Measurements from ENCODE around the gene SLC25A24.
"Not testable (repeated sequence)": the region's sequence is repeated elsewhere in the genome, so short reads cannot be mapped to it uniquely, and the experiment has no call there.

The SLC25A24 gene

GRCh38 chr1:108199781-108200686 lies at the start of gene SLC25A24:
Gene SLC25A24 (minus strand): TSS chr1:108200343. CDS start chr1:108200138, 205 bp downstream.
- Histone ChIP-seq H3K4me3 (peak within 1 kb of the TSS; percentile 76 to 96 (median 88)), H3K27ac (peak within 1 kb of the TSS; percentile 75 to 96 (median 85)), H3K27me3 (no peaks in the 10 kb centered on the region), H3K4me2 (peak within 1 kb of the TSS; percentile 87 to 96 (median 91)), H3K9me3 (replicated peaks in 1 of 11) (peaks cover 14 to 45% (median 32%) of the 10 kb centered on the region in 11 experiments), H3K36me3 (peaks cover 23 to 34% (median 32%) of the 10 kb centered on the region in 11 experiments), H4K20me1 (peaks cover 0 to 38% (median 0%) of the 10 kb centered on the region in 11 experiments; a peak in 6 of 22 replicates), H3K4me1 (peaks cover 22 to 47% (median 25%) of the 10 kb centered on the region in 10 experiments), H3K9ac (peak within 1 kb of the TSS; percentile 85 to 95 (median 90))
- no peak for TF ChIP-seq Cebpa-rat (IDR thresholded peaks at IDR 0.05)

GRCh38 chr1:108243976-108244375 lies 43.8 kb upstream of the SLC25A24 start, which contains the start of gene NBPF4:
Gene NBPF4 (minus strand): TSS chr1:108244076. CDS start chr1:108243761, 315 bp downstream.
- not testable (repeated sequence) for H3K9ac ChIP-seq; H3K4me1 ChIP-seq; H3K36me3 ChIP-seq; H3K4me3 ChIP-seq; H3K27ac ChIP-seq; H4K20me1 ChIP-seq; H3K27me3 ChIP-seq; H3K4me2 ChIP-seq; H3K9me3 ChIP-seq (replicated peaks in 1 of 11)

GRCh38 chr1:108239426-108239825 lies 39.3 kb upstream of the SLC25A24 start:
- H3K4me3 ChIP-seq; H3K27me3 ChIP-seq; H3K36me3 ChIP-seq; H3K9ac ChIP-seq; H3K9me3 ChIP-seq (replicated peaks in 1 of 11); H4K20me1 ChIP-seq; H3K4me1 ChIP-seq; H3K27ac ChIP-seq; H3K4me2 ChIP-seq: not testable (repeated sequence)

- not testable (repeated sequence) for H3K4me2 ChIP-seq; H3K9me3 ChIP-seq (replicated peaks in 1 of 11); H4K20me1 ChIP-seq; H3K36me3 ChIP-seq; H3K4me1 ChIP-seq; H3K27me3 ChIP-seq; H3K9ac ChIP-seq; H3K4me3 ChIP-seq; H3K27ac ChIP-seq
Observed at GRCh38 chr1:108235308-108235707, 35.2 kb upstream of the SLC25A24 start.

GRCh38 chr1:108232183-108232582 lies 32.0 kb upstream of the SLC25A24 start:
- not testable (repeated sequence) for H3K36me3 ChIP-seq; H3K4me3 ChIP-seq; H3K9me3 ChIP-seq (replicated peaks in 1 of 11); H3K27me3 ChIP-seq; H3K9ac ChIP-seq; H4K20me1 ChIP-seq; H3K27ac ChIP-seq; H3K4me1 ChIP-seq; H3K4me2 ChIP-seq

- not testable (repeated sequence) for H3K4me1 ChIP-seq, H3K27ac ChIP-seq, H3K36me3 ChIP-seq
Observed at GRCh38 chr1:108229976-108230375, 29.8 kb upstream of the SLC25A24 start.

GRCh38 chr1:108227772-108228171 lies 27.6 kb upstream of the SLC25A24 start:
- H3K36me3 ChIP-seq; H3K4me1 ChIP-seq; H4K20me1 ChIP-seq; H3K9ac ChIP-seq; H3K9me3 ChIP-seq (replicated peaks in 1 of 11); H3K27ac ChIP-seq; H3K4me2 ChIP-seq; H3K27me3 ChIP-seq; H3K4me3 ChIP-seq: not testable (repeated sequence)

More at GRCh38 chr1:108229976-108230375, 29.8 kb upstream of the SLC25A24 start:
- not testable (repeated sequence) for H3K27me3 ChIP-seq; H3K9ac ChIP-seq; H3K9me3 ChIP-seq (replicated peaks in 1 of 11); H4K20me1 ChIP-seq; H3K4me2 ChIP-seq; H3K4me3 ChIP-seq

GRCh38 chr1:108226855-108227254 lies 26.7 kb upstream of the SLC25A24 start:
- H3K4me3 ChIP-seq; H3K9me3 ChIP-seq (replicated peaks in 1 of 11); H4K20me1 ChIP-seq; H3K27ac ChIP-seq; H3K4me1 ChIP-seq; H3K27me3 ChIP-seq; H3K4me2 ChIP-seq; H3K9ac ChIP-seq; H3K36me3 ChIP-seq: not testable (repeated sequence)

GRCh38 chr1:108223226-108223625 lies 23.1 kb upstream of the SLC25A24 start:
- H3K36me3 ChIP-seq; H4K20me1 ChIP-seq; H3K4me3 ChIP-seq; H3K9ac ChIP-seq; H3K27me3 ChIP-seq; H3K4me2 ChIP-seq; H3K9me3 ChIP-seq (replicated peaks in 1 of 11); H3K27ac ChIP-seq; H3K4me1 ChIP-seq: not testable (repeated sequence)

- H3K36me3 ChIP-seq; H4K20me1 ChIP-seq; H3K27me3 ChIP-seq; H3K4me2 ChIP-seq; H3K4me3 ChIP-seq; H3K27ac ChIP-seq; H3K9me3 ChIP-seq (replicated peaks in 1 of 11); H3K9ac ChIP-seq: not testable (repeated sequence)
- H3K4me1 ChIP-seq: peaks cover 0 to 12% (median 2%) of the 10 kb centered on the region in 10 experiments; a peak in 5 of 20 replicates
Observed at GRCh38 chr1:108217515-108218174, 17.5 kb upstream of the SLC25A24 start.

GRCh38 chr1:108217007-108217406 lies 16.9 kb upstream of the SLC25A24 start:
- H3K27me3 ChIP-seq; H4K20me1 ChIP-seq; H3K4me2 ChIP-seq; H3K36me3 ChIP-seq; H3K4me3 ChIP-seq; H3K9me3 ChIP-seq (replicated peaks in 1 of 11); H3K9ac ChIP-seq; H3K27ac ChIP-seq: not testable (repeated sequence)
- peaks cover 0 to 12% (median 2%) of the 10 kb centered on the region in 10 experiments; a peak in 5 of 20 replicates for H3K4me1 ChIP-seq

- not testable (repeated sequence) for H3K36me3 ChIP-seq; H4K20me1 ChIP-seq; H3K9me3 ChIP-seq (replicated peaks in 1 of 11); H3K9ac ChIP-seq; H3K27me3 ChIP-seq; H3K27ac ChIP-seq; H3K4me3 ChIP-seq
- H3K4me1 ChIP-seq: peaks cover 0 to 12% (median 2%) of the 10 kb centered on the region in 10 experiments; a peak in 5 of 20 replicates
- peak overlapping the region in 4 of 11 experiments; percentile 20 to 44 (median 32); a peak in 3 of 22 replicates for H3K4me2 ChIP-seq
Observed at GRCh38 chr1:108216028-108216890, 16.1 kb upstream of the SLC25A24 start.
